Pancreas (tissue), 10 donors: ENCODE results near the gene CAMSAP1. TPM values are rescaled to one million over a fixed set of nuclear protein-coding genes. Genes with fewer than 3 reads are reported as not detected.

Experiments used
- ATAC-seq, 4 donors: fragments of 200-7000 bp; cut with Tn5 transposase; one replicate each; pipeline versions ENCODE4 v1.8.0 to v1.9.1; 2020; ENCODE audit warnings: mild to moderate bottlenecking in 4 of 4, moderate library complexity in 4 of 4
- DNase-seq, 6 donors: peaks; one replicate each; pipeline ENCODE4 v3.0.0-alpha.2; 2020
- FAIRE-seq: peaks from 2 replicates; lab custom pipeline; 2012; peaks lifted over from hg19 to GRCh38; lab: Jason Lieb, UNC
- H3K27ac ChIP-seq, 4 donors: fragments of 200-600 bp; sonication (generic); 1 replicate in 3 of 4; 2 replicates in 1 of 4; pipeline versions ENCODE4 v1.5.0 to v1.8.0; 2020
- H3K27me3 ChIP-seq, 4 donors: fragments of 200-600 bp; one replicate each; pipeline ENCODE4 v1.8.0; 2021
- H3K36me3 ChIP-seq, 3 donors: fragments of 200-600 bp; sonication (generic) in 1 of 3; one replicate each; pipeline versions ENCODE4 v1.5.0 to v1.8.0; 2020 to 2021
- H3K4me1 ChIP-seq, 3 donors: fragments of 200-600 bp; one replicate each; pipeline ENCODE4 v1.8.0; 2021
- H3K4me3 ChIP-seq, 4 donors: fragments of 200-600 bp; sonication (generic) in 2 of 4; one replicate each; pipeline versions ENCODE4 v1.5.0 to v1.8.0; 2020 to 2021
- H3K9me3 ChIP-seq, 4 donors: fragments of 200-600 bp; one replicate each; pipeline ENCODE4 v1.8.0; 2021
- WGBS, 2 donors: extraction: QIAGEN DNeasy Blood & Tissue Kit; methylation state at CpG; one replicate each; pipeline ENCODE4 v1.1.7; 2013; 5-methylcytosine and 5-hydroxymethylcytosine counted together
- intact Hi-C, 3 donors: fragments of 100-400 bp; cut with DNase I; formaldehyde crosslinking; loops; one replicate each; pipeline versions ENCODE4 v1.11.1 to v1.14.2; 2022
- polyA plus RNA-seq, 2 donors: library from polyadenylated mRNA; stranded (reverse); fragments of 200-250 nt; gene quantifications; one replicate each; pipeline ENCODE4 v1.2.3, GENCODE V29; 2013
- total RNA-seq, 6 donors: library from RNA; stranded (reverse); fragmentation: NEBNext Ultra II Directional in 4 of 6; extraction: Animal tissue kit (Norgen Biotek cat#: 25700) in 4 of 6; gene quantifications; one replicate each; pipeline versions ENCODE4 v1.2.1 to v1.2.4, GENCODE V29; 2021 to 2023
- TF ChIP-seq, protein P1 (sequence below), 4 donors: fragments of 200-600 bp; sonication (generic) in 3 of 4; IDR thresholded peaks; one replicate each; pipeline versions ENCODE4 v1.5.0 to v1.8.0; 2021; ENCODE audit warnings: antibody characterized with exemption in 4 of 4
- donor health status: healthy with polysubstance abuse.
- donor health status: DM: no; HTN: no; CAD: no; lungs with moderate emphysema.
- donor health status: DM: no; HTN: no; CAD: no.
- donor health status: control.
- donor health status: control.
- donor health status: Bipolar disorder and iron deficiency.
- donor health status: DM: yes; HTN: yes; CAD: no.
- donor health status: DM: no; HTN: no; CAD: no.
- donor health status: DM: no; HTN: no; CAD: no.
- donor health status: DM: yes; HTN: yes; CAD: no.

The CAMSAP1 gene
- total and polyA plus RNA-seq, 8 donors, result 3.8 to 20.1 (median 12.7) TPM

DNA sequence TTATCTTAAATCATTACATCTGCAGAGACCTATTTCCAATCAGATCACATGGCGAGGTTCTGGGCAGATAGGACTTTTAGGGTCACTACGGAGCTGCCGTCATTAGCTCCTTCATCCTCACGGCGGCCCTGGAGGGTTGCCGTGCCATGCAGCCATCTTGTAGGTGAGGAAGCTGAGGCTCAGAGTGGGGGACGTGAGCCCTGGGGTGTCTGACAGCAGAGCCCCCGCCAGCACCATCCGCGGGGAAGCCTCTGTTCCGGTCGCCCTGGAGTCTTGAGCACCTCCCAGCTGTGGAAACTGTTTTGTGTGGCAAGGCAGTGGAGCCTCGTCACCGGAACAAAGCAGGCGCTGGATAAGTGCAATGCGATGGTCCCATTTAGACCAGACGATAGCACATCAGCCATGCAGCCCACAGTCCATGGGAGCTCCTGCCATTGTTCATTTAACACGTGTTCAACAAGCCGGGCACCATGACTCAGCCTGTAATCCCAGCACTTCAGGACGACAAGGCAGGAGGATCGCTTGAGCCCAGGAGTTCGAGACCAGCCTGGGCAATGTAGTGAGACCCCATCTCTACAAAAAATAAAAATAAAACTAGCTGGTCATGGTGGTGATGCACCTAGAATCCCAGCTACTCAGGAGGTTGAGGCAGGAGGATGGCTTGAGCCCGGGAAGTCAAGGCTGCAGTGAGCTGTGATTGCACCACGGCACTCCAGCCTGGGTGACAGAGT lies 143.5 kb downstream of the CAMSAP1 start:
- Histone ChIP-seq H3K36me3 (no peaks in the 10 kb centered on the region), H3K27ac (no peak overlapping the region), H3K27me3 (no peaks in the 10 kb centered on the region), H3K4me1 (no peaks in the 10 kb centered on the region), H3K9me3 (no peaks in the 10 kb centered on the region), H3K4me3 (no peak overlapping the region)
- intact Hi-C loops, result no loop called here
- ATAC-seq (no peak), DNase-seq (no peak), FAIRE-seq (no peak)
- 69 to 83% methylated on average over 24 of the region's 24 CpGs for WGBS, 2 donors
- TF ChIP-seq, protein P1, sequence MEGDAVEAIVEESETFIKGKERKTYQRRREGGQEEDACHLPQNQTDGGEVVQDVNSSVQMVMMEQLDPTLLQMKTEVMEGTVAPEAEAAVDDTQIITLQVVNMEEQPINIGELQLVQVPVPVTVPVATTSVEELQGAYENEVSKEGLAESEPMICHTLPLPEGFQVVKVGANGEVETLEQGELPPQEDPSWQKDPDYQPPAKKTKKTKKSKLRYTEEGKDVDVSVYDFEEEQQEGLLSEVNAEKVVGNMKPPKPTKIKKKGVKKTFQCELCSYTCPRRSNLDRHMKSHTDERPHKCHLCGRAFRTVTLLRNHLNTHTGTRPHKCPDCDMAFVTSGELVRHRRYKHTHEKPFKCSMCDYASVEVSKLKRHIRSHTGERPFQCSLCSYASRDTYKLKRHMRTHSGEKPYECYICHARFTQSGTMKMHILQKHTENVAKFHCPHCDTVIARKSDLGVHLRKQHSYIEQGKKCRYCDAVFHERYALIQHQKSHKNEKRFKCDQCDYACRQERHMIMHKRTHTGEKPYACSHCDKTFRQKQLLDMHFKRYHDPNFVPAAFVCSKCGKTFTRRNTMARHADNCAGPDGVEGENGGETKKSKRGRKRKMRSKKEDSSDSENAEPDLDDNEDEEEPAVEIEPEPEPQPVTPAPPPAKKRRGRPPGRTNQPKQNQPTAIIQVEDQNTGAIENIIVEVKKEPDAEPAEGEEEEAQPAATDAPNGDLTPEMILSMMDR (IDR thresholded peaks at IDR 0.05), result no peak

DNA sequence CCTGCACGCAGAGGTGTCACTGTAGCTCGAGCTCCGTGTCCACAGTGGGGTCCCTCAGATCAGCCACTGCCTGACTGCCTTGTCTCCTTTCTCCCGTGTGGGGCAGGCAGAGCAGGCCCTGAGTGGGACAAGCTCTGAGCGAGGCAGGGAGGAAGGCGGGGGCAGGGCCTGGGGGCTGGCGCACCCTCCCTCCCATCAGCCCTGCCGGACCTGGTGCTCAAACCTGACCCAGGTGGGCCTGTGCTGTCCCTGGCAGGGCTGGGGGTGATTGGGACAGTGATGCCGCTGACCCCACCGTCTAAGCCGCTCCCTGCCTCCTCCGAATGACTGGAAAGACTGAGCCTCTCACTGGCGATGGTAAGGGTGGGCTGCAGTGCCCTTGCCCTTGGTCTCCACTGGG lies 144.4 kb downstream of the CAMSAP1 start:
- H3K9me3 ChIP-seq, result no peaks in the 10 kb centered on the region
- no peak overlapping the region for H3K27ac ChIP-seq
- intact Hi-C loops, result no loop called here
- no peaks in the 10 kb centered on the region for H3K36me3 ChIP-seq
- DNase-seq, result no peak
- no peaks in the 10 kb centered on the region for H3K27me3 ChIP-seq
- WGBS, 2 donors, result 62 to 78% methylated on average over 13 of the region's 13 CpGs
- H3K4me3 ChIP-seq, result no peak overlapping the region
- FAIRE-seq, result no peak
- no peak for ATAC-seq
- H3K4me1 ChIP-seq, result no peaks in the 10 kb centered on the region
- TF ChIP-seq, protein P1 (IDR thresholded peaks at IDR 0.05), result no peak

DNA sequence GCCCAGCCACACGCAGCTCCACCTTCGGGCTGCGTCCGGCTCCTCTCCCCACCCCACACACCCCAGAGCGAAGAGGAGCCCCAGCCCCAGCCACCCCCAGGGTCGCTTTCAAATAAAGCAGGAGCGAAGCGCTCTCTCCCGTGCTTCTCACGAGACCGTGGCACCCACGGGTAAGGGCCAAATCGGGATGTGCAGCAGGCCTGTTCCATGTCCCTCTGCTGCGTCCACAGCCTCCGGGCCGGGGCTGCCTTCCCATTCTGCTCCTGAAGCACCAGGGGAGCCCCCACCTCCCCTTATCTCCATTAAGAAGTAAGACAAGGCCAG lies 145.5 kb downstream of the CAMSAP1 start:
- H3K4me3 ChIP-seq, result no peak overlapping the region
- intact Hi-C loops, result no loop called here

DNA sequence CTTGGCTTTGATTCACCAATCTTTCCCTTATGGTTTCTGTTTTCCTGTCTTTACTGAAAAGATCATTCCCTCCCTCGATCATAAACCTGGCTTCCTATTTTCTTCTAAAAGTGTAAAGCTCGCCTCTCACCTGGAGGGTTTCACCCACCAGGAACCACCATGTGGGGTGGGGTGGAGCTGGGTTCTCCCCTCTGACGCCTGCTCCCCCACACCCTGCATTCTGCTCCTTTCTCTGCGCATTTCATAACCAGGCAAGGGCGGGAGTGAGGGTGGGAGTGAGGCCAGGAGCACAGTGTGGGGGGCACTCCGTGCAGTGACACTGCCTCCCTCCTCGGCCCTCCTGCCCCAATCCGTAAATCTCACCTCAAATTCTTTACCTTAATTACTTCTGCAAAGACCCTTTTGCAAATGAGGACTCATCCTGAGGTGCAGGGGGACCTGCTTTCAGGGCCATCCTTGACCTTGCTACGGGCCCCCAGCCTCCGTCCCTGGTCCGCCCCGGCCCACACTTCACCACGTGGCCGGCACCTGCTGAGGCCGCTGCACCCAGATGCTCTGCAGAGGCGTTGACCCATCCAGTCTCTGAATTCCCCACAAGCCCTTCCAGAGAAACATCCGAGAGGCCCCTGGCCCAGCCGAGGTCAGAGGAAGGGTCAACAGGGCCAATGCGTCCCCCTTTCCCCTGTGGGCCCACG lies 146.0 kb downstream of the CAMSAP1 start:
- ATAC-seq (no peak), FAIRE-seq (no peak), DNase-seq (no peak)
- H3K27me3 ChIP-seq, result no peaks in the 10 kb centered on the region
- intact Hi-C loops, result no loop called here
- no peak overlapping the region for H3K27ac ChIP-seq
- H3K4me3 ChIP-seq, result no peak overlapping the region
- H3K9me3 ChIP-seq, result no peaks in the 10 kb centered on the region
- TF ChIP-seq, protein P1 (IDR thresholded peaks at IDR 0.05), result no peak
- no peaks in the 10 kb centered on the region for H3K36me3 ChIP-seq
- no peaks in the 10 kb centered on the region for H3K4me1 ChIP-seq
- whole genome bisulfite sequencing, 2 donors, result 42 to 56% methylated on average over 16 to 20 of the region's 20 CpGs

More for the DNA sequence above, 145.5 kb downstream of the CAMSAP1 start:
- no peaks in the 10 kb centered on the region for H3K4me1 ChIP-seq
- H3K27me3 ChIP-seq, result no peaks in the 10 kb centered on the region
- H3K27ac ChIP-seq, result no peak overlapping the region
- TF ChIP-seq, protein P1 (IDR thresholded peaks at IDR 0.05), result no peak
- no peak for DNase-seq
- ATAC-seq, result no peak
- H3K9me3 ChIP-seq, result no peaks in the 10 kb centered on the region
- no peaks in the 10 kb centered on the region for H3K36me3 ChIP-seq
- WGBS, 2 donors, result 64 to 71% methylated on average over 16 of the region's 16 CpGs
- FAIRE-seq, result no peak

DNA sequence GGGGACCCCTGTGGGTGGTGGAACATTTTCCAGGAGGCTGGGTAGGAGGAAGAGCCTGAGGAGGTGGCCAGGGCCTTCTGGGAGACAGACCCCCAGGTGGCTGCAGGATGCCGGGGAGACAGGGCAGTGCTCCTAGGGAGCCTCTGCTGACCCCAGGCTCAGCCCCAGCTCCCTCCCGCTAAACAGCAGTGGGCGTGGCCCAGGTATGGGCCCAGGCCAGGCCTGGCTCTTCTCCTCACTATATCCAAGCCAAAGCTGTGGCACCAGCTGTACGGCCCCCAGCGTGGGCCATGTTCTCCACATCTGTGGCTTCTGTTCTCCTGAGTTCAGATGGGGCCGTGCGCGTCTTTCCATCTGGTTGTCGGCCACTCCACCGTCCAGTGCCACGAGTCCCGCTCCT lies 146.9 kb downstream of the CAMSAP1 start:
- TF ChIP-seq, protein P1 (IDR thresholded peaks at IDR 0.05), result no peak
- H3K27ac ChIP-seq, result no peak overlapping the region
- FAIRE-seq (no peak), ATAC-seq (no peak), DNase-seq (no peak)
- intact Hi-C loops, result no loop called here
- no peak overlapping the region for H3K4me3 ChIP-seq
- H3K9me3 ChIP-seq, result no peaks in the 10 kb centered on the region
- no peaks in the 10 kb centered on the region for H3K4me1 ChIP-seq
- no peaks in the 10 kb centered on the region for H3K27me3 ChIP-seq
- no peaks in the 10 kb centered on the region for H3K36me3 ChIP-seq
- 58 to 70% methylated on average over 12 of the region's 12 CpGs for WGBS, 2 donors
